Activated T-helper 2 cell treated with anti-CD3 and anti-CD28 coated beads, Interferon-gamma antibody, Interleukin-2, Interleukin-4, amounts not matched to agents 10 μg/mL and 5 μg/mL and 100 μg/mL, durations not matched to agents 14 hours and 24 hours and 36 hours (primary cell): ENCODE data around the gene MFN2. TPM values are rescaled to one million over a fixed set of nuclear protein-coding genes. Genes with fewer than 3 reads are reported as not detected.
"Not testable (repeated sequence)": the region's sequence is repeated elsewhere in the genome, so short reads cannot be mapped to it uniquely, and the experiment has no call there.

Source experiments
- DNase-seq: peaks from one replicate; pipeline ENCODE4 v3.0.0; 2021; ENCODE audit warnings: low spot score
- H3K27ac Mint-ChIP-seq: one replicate; pipeline ENCODE4 v1.8.0; 2021; ENCODE audit warnings: mixed read lengths
- H3K27me3 Mint-ChIP-seq: one replicate; pipeline ENCODE4 v1.8.0; 2021; ENCODE audit warnings: low read depth, mixed read lengths
- H3K36me3 Mint-ChIP-seq: one replicate; pipeline ENCODE4 v1.8.0; 2021; ENCODE audit warnings: low read depth, mixed read lengths
- H3K4me1 Mint-ChIP-seq: one replicate; pipeline ENCODE4 v1.8.0; 2021; ENCODE audit warnings: low read depth, mixed read lengths
- H3K4me3 Mint-ChIP-seq: one replicate; pipeline ENCODE4 v1.8.0; 2021; ENCODE audit warnings: low read depth, mild to moderate bottlenecking, moderate library complexity, mixed read lengths
- H3K9me3 Mint-ChIP-seq: one replicate; pipeline ENCODE4 v1.8.0; 2021; ENCODE audit warnings: mixed read lengths
- intact Hi-C: fragments of 100-400 bp; cut with micrococcal nuclease; formaldehyde crosslinking; loops from one replicate; pipeline ENCODE4 v1.15.1; 2023
- total RNA-seq: library from RNA; stranded (reverse); gene quantifications from 2 replicates; pipeline ENCODE4 v1.2.3, GENCODE V29; 2022

Gene MFN2
- total RNA-seq, 1 donor from 2014 or later, result 69.5 TPM

- peak overlapping the region; percentile 8 for H3K4me3 Mint-ChIP-seq
- no peaks in the 10 kb centered on the region for H3K9me3 Mint-ChIP-seq
- no peaks in the 10 kb centered on the region for H3K27me3 Mint-ChIP-seq
- no peak overlapping the region for H3K27ac Mint-ChIP-seq
- intact Hi-C loops, result no loop called here
- no peak for DNase-seq
- peaks cover 3% of the 10 kb centered on the region for H3K4me1 Mint-ChIP-seq
- H3K36me3 Mint-ChIP-seq, result peaks cover 54% of the 10 kb centered on the region
Measured at GRCh38 chr1:12022036-12022435, 41.8 kb downstream of the MFN2 start.

DNA sequence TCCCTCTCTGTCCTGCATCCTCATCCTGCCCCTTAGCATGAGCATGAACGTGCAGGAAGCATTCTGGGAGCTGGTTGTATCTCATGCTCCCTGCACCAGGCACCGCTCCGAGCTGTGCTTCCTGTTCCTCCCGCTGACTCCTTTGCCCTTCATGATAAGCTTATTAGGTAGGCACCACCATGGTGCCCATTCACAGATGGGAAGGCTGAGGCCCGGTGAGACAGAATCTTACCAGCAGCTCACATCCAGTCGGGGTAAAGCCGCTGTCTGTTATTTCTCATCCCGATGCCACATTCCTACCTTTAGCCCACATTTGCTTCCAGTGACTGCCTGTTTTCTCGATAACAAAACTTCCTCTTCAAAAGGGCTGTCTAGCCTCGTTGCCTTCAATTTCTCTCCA is 46.3 kb downstream of the MFN2 start:
- no peak overlapping the region for H3K27ac Mint-ChIP-seq

DNA sequence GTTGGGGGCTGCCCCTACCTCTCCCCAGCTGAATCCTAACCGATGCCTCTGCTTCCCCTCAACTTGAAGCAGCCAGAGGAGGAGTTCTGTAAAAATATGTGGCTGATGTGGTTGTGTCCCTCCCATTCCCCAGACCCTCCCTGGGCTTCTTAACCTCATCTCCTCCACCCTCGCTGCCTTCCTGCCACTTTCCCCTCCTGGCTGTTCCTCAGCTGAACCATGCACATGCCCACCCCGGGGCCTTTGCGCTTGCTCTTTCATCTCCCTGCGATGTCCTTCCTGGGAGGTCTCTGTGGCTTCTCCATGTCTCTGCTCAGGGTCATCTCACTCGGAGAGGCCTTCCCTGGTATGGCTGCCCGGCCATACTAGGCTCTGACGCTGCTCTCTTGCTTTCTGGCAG is 48.0 kb downstream of the MFN2 start:
- no peak overlapping the region for H3K4me3 Mint-ChIP-seq
- no peaks in the 10 kb centered on the region for H3K27me3 Mint-ChIP-seq
- no peaks in the 10 kb centered on the region for H3K9me3 Mint-ChIP-seq
- no peak for DNase-seq
- peaks cover 3% of the 10 kb centered on the region for H3K4me1 Mint-ChIP-seq
- intact Hi-C loops, result no loop called here
- peak overlapping the region; percentile 52 for H3K27ac Mint-ChIP-seq
- H3K36me3 Mint-ChIP-seq, result peaks cover 76% of the 10 kb centered on the region

More for the DNA sequence above, 46.3 kb downstream of the MFN2 start:
- Mint-ChIP-seq H3K36me3 (peaks cover 78% of the 10 kb centered on the region), H3K4me3 (no peak overlapping the region), H3K9me3 (no peaks in the 10 kb centered on the region), H3K27me3 (no peaks in the 10 kb centered on the region), H3K4me1 (peaks cover 3% of the 10 kb centered on the region)
- intact Hi-C loops, result no loop called here
- no peak for DNase-seq

- no peaks in the 10 kb centered on the region for H3K9me3 Mint-ChIP-seq
- intact Hi-C loops, result no loop called here
- H3K27me3 Mint-ChIP-seq, result no peaks in the 10 kb centered on the region
- no peak overlapping the region for H3K27ac Mint-ChIP-seq
- H3K4me3 Mint-ChIP-seq, result no peak overlapping the region
- DNase-seq, result no peak
- peaks cover 3% of the 10 kb centered on the region for H3K4me1 Mint-ChIP-seq
- H3K36me3 Mint-ChIP-seq, result peaks cover 68% of the 10 kb centered on the region
Measured at GRCh38 chr1:12028957-12029511, 48.8 kb downstream of the MFN2 start.

DNA sequence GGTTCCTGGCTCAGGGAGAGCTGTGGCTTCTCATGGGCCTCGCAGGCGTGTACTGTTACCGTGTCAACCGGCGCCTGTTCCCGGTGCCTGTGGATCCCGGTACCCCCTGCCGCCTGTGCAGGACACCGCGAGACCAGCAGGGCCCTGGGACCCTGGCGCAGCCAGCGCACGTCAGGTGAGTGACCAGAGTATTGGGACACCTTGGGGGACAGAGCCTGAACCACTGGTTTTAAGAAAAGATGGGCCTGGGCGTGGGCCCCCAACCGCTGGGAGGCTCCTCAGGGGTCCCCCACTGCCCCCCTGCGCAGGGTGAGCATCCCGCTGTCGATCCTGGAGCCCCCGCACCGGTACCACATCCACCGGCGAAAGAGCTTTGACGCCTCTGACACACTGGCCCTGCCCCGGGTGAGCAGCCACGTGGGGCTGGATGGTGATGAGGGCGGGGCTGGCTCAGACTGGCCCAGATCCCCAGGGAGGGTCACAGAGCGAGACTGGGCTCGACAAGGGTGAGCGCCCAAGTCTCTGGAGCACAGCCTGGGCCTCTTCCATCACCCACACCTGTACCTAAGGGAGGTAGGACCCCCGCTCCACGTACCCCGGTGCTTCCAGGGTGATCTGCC is 49.6 kb downstream of the MFN2 start:
- intact Hi-C loops, result no loop called here
- no peak overlapping the region for H3K4me3 Mint-ChIP-seq
- DNase-seq, result no peak
- no peaks in the 10 kb centered on the region for H3K9me3 Mint-ChIP-seq
- no peak overlapping the region for H3K27ac Mint-ChIP-seq
- peaks cover 60% of the 10 kb centered on the region for H3K36me3 Mint-ChIP-seq
- H3K27me3 Mint-ChIP-seq, result no peaks in the 10 kb centered on the region
- peaks cover 3% of the 10 kb centered on the region for H3K4me1 Mint-ChIP-seq

DNA sequence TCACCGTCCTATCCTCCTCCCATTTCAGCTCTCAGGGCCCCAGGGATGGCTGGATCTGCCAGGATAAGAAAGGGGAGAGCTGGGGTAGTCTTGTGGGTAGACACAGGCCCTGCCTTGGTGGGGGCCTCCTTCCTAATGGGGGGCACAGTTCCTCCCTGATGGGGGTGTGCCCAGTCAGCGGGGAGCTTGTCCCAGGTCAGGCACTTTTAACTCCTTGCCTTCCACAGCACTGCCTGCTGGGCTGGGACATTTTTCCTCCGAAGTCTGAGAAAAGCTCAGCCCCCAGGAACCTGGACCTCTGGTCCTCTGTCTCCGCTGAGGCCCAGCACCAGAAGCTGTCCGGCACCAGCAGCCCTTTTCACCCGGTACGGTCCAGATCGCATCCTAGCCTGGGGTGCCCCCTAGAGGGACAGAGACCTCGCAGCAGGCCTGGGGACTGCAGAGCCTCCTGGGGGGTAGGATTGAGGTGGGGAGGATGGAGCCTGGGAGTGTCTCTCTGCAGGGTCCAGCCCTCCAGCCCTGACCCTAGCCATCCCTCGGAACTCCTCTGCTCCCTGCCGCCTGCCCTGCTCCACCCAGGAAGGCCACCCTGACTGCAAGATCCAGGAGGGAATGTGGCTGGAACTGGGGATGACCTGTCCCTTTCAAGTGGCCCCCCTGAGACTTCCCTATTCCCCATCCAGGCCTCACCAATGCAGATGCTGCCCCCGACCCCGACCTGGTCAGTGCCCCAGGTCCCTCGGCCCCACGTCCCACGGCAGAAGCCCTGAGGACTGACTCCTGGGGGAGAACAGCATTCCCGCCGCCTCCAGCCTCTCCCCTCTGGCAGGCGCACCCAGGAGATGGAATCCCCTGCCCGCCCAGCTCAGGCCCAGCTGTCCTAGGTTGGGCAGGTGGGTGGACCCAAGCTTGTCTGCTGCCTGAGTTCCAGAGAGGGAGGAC is 51.1 kb downstream of the MFN2 start:
- Mint-ChIP-seq H3K4me3 (no peak overlapping the region), H3K9me3 (no peaks in the 10 kb centered on the region), H3K36me3 (peaks cover 49% of the 10 kb centered on the region), H3K4me1 (peaks cover 5% of the 10 kb centered on the region), H3K27me3 (no peaks in the 10 kb centered on the region), H3K27ac (no peak overlapping the region)
- DNase-seq, result no peak
- intact Hi-C loops, result no loop called here

GRCh38 chr1:12032161-12032621 is 51.9 kb downstream of the MFN2 start:
- Mint-ChIP-seq H3K36me3 (peaks cover 41% of the 10 kb centered on the region), H3K4me1 (peaks cover 2% of the 10 kb centered on the region), H3K9me3 (no peaks in the 10 kb centered on the region), H3K27me3 (no peaks in the 10 kb centered on the region), H3K4me3 (no peak overlapping the region), H3K27ac (no peak overlapping the region)
- DNase-seq, result no peak
- intact Hi-C loops, result no loop called here

- DNase-seq, H3K4me3 Mint-ChIP-seq, H3K9me3 Mint-ChIP-seq, H3K27me3 Mint-ChIP-seq, intact Hi-C loops, H3K27ac Mint-ChIP-seq: not testable (repeated sequence)
- H3K36me3 Mint-ChIP-seq, result peaks cover 31% of the 10 kb centered on the region
- H3K4me1 Mint-ChIP-seq, result peaks cover 11% of the 10 kb centered on the region
Measured at GRCh38 chr1:12033441-12033840, 53.2 kb downstream of the MFN2 start.

GRCh38 chr1:12034381-12034801 is 54.1 kb downstream of the MFN2 start:
- no peak for DNase-seq
- Mint-ChIP-seq H3K36me3 (peaks cover 23% of the 10 kb centered on the region), H3K4me3 (no peak overlapping the region), H3K27me3 (no peaks in the 10 kb centered on the region), H3K27ac (no peak overlapping the region), H3K9me3 (no peaks in the 10 kb centered on the region), H3K4me1 (peaks cover 21% of the 10 kb centered on the region)
- intact Hi-C loops, result no loop called here

DNA sequence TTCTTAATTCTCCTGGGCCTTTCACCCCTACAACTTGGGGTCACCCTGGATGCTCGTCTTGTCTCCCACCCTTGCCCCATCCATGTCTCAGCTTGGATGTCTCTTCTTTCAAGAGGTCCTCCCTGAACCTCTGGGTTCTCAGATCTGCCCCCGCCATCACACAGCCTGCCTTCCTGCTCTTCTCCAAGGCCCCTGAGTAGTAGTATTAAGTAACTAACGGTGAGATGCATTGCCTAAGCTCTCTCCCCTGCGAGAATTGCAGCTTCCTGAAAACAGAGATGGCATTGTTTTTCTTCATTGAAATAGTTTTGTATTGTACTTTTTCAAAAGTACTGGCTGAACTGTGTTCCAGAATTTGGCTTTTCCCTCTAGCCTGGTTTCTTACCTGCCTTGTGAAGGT is 55.1 kb downstream of the MFN2 start:
- peaks cover 27% of the 10 kb centered on the region for H3K4me1 Mint-ChIP-seq
- DNase-seq, result no peak
- no peak overlapping the region for H3K27ac Mint-ChIP-seq
- intact Hi-C loops, result loop anchor here (5.0 kb wide), 1 partner anchor 33 kb away; no protein-coding TSS in a partner anchor
- no peaks in the 10 kb centered on the region for H3K9me3 Mint-ChIP-seq
- no peaks in the 10 kb centered on the region for H3K27me3 Mint-ChIP-seq
- peaks cover 22% of the 10 kb centered on the region for H3K36me3 Mint-ChIP-seq
- no peak overlapping the region for H3K4me3 Mint-ChIP-seq

DNA sequence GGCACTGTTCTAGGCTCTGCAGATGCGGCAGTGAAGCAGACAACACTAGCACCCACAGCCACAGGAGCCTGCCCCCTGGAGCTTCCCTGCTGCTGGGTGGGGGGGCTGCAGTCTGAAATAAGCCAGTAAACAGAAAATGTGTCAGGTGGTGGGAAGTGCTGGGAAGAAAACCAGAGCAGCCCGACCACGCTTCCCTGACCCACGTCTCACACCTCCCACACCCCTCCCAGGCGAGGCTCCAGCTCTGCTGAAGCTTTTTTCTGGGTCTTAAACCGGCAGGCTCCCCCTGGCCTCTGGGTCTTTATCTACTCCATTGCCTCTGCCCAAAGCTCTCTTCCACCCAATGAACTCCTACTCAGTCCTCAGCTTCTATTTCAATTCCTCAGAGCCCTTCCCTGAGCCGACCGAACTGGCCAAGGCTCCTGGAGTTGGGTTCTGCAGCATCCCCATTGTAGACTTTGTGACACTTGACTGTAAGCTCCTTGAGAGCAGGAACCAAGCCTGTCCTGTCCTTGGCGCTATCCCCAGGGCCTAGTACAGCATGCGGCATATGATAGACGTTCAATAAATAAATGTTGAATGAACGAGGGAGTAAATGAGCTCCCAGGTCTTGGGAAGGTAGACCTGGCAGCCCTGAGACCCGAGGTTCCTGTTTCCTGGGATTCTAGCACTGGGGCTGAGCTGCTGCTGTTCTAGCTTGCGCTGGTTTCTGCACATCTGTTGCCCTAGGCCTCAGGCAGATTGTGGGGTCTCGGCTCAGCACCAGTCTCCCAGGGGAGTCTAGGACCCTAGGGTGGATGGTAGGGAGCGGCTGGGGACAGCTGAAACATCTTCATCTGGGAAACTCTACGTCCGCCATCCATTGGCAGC is 57.5 kb downstream of the MFN2 start:
- Mint-ChIP-seq H3K36me3 (peaks cover 3% of the 10 kb centered on the region), H3K9me3 (no peaks in the 10 kb centered on the region), H3K4me3 (no peak overlapping the region), H3K4me1 (peaks cover 37% of the 10 kb centered on the region), H3K27ac (peak overlapping the region; percentile 33), H3K27me3 (no peaks in the 10 kb centered on the region)
- no peak for DNase-seq
- intact Hi-C loops, result loop anchor here (5.0 kb wide), 1 partner anchor 35 kb away; no protein-coding TSS in a partner anchor
